Measurements from ENCODE around the gene KIF3B. TPM values are rescaled to one million over a fixed set of nuclear protein-coding genes. Genes with fewer than 3 reads are reported as not detected.
A peak's percentile ranks its signal among the peaks of the same experiment; 100 is the strongest.
"Not testable (repeated sequence)": the region's sequence is repeated elsewhere in the genome, so short reads cannot be mapped to it uniquely, and the experiment has no call there.

KIF3B gene
- total RNA-seq, 1 experiment from 2014 or later = 21.7 TPM

DNA sequence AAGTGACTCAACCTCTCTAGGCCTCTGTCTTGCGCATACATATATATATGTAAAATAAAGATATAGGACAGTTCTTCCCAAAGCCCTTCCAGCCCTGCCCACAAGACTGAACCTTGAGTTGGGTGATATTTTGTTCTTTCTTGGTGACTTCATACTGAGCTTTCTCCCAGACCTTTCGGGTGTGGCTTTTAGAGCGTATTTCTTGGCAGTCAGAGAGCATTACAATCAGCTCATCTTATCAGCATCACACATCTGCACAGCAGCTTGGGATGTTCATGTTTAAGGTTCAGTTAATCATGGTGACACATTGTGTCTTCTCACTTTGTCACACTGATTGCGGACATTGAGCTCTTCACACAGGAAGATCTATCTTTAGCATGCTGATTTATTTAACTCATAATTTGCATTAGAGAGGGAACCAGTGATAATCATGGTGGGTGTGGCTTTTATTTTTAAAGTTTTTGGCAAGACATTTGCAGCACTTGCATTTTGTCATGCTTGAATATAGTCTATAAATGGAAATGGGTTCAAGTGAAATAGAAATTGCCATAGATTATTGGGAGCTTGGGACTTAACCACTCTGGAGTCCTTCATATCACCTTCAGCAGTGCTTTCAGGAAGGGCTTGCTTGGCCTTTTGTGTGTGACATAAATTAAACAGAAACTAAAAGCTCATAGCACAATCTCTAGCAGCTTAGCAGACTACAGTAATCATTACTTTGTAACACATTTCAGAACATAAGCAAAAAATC is 8.3 kb downstream of the KIF3B start:
- ChIA-PET POLR2A (interaction anchor here (0.8 to 1.7 kb wide), 7 partner anchors 9 to 388 kb away, joined by 3 to 7 read pairs (median 3); partner anchors contain the start of gene C20orf203), CTCF (interaction anchor here (1.0 to 1.3 kb wide), 5 partner anchors 8 to 51 kb away, joined by 3 to 6 read pairs (median 3); no protein-coding TSS in a partner anchor)
- intact Hi-C loops (cut with micrococcal nuclease) = no loop called here
- Mint-ChIP-seq H3K36me3 (ENCODE audit: insufficient read depth, unreplicated experiment) (peaks cover 19% of the 10 kb centered on the region), H3K4me3 (ENCODE audit: unreplicated experiment) (no peak overlapping the region), H3K9me3 (ENCODE audit: unreplicated experiment) (no peaks in the 10 kb centered on the region), H3K27me3 (ENCODE audit: insufficient read depth, unreplicated experiment) (no peaks in the 10 kb centered on the region), H3K27ac (ENCODE audit: low read depth, unreplicated experiment) (peak overlapping the region; percentile 74), H3K4me1 (ENCODE audit: insufficient read depth, unreplicated experiment) (peaks cover 17% of the 10 kb centered on the region)
- TF ChIP-seq, protein P1, sequence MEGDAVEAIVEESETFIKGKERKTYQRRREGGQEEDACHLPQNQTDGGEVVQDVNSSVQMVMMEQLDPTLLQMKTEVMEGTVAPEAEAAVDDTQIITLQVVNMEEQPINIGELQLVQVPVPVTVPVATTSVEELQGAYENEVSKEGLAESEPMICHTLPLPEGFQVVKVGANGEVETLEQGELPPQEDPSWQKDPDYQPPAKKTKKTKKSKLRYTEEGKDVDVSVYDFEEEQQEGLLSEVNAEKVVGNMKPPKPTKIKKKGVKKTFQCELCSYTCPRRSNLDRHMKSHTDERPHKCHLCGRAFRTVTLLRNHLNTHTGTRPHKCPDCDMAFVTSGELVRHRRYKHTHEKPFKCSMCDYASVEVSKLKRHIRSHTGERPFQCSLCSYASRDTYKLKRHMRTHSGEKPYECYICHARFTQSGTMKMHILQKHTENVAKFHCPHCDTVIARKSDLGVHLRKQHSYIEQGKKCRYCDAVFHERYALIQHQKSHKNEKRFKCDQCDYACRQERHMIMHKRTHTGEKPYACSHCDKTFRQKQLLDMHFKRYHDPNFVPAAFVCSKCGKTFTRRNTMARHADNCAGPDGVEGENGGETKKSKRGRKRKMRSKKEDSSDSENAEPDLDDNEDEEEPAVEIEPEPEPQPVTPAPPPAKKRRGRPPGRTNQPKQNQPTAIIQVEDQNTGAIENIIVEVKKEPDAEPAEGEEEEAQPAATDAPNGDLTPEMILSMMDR (IDR thresholded peaks at IDR 0.05; ENCODE audit: unreplicated experiment) = no peak
- BruUV-seq (replicated peaks) = no TSS peak
- no peak for DNase-seq (ENCODE audit: unreplicated experiment)

DNA sequence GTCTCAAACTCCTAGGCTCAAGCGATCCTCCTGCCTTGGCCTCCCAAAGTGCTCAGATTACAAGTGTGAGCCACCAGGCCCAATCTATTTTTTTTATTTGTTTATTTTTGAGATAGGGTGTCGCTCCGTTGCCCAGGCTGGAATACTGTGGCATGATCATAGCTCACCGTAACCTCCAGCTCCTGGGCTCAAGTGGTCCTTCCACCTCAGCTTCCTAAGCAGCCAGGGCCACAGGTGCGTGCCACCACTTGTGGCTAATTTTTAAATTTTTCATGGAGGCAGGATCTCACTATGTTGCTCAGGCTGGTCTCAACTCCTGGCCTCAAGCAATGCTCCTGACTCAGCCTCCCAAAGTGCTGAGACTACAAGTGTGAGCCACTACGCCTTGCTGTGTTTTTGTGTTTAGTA is 9.8 kb downstream of the KIF3B start:
- Mint-ChIP-seq H3K4me3 (ENCODE audit: unreplicated experiment) (no peak overlapping the region), H3K4me1 (ENCODE audit: insufficient read depth, unreplicated experiment) (peaks cover 11% of the 10 kb centered on the region), H3K9me3 (ENCODE audit: unreplicated experiment) (no peaks in the 10 kb centered on the region), H3K36me3 (ENCODE audit: insufficient read depth, unreplicated experiment) (peaks cover 19% of the 10 kb centered on the region), H3K27ac (ENCODE audit: low read depth, unreplicated experiment) (no peak overlapping the region), H3K27me3 (ENCODE audit: insufficient read depth, unreplicated experiment) (no peaks in the 10 kb centered on the region)
- intact Hi-C loops (cut with micrococcal nuclease) = no loop called here
- ChIA-PET CTCF (interaction anchor here (0.6 to 0.7 kb wide), 2 partner anchors 45 to 435 kb away, joined by 3 read pairs; no protein-coding TSS in a partner anchor), POLR2A (no interaction called here)
- no peak for DNase-seq (ENCODE audit: unreplicated experiment)
- no TSS peak for BruUV-seq (replicated peaks)
- TF ChIP-seq, protein P1 (IDR thresholded peaks at IDR 0.05; ENCODE audit: unreplicated experiment) = no peak

DNA sequence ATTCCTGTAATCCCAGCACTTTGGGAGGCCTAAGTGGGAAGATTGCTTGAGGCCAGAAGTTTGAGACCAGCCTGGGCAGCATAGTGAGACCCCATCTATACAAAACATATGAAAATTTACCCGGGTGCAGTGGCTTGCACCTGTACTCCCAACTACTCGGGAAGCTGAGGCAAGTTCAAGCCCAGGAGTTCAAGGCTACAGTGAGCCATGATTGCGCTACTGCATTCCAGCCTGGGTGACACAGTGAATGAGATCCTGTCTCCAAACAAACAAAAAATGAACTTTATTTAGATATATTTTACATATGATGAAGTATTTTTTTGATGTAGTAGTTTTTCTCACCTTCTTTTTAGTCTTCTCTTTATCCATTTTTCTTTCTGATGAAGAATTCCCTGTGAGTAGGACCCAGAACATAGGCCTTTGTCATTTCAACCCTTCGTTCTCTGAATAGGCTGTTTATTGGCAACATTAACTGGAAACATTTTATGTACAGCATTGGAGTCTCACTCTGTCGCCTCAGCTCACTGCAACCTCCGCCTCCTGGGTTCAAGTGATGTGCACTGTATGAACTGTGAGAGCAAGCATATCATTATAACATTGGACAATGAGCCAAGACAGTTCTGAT is 10.9 kb downstream of the KIF3B start:
- TF ChIP-seq, protein P1 (IDR thresholded peaks at IDR 0.05; ENCODE audit: unreplicated experiment) = no peak
- intact Hi-C loops (cut with micrococcal nuclease) = no loop called here
- Mint-ChIP-seq H3K4me3 (ENCODE audit: unreplicated experiment) (no peak overlapping the region), H3K36me3 (ENCODE audit: insufficient read depth, unreplicated experiment) (peaks cover 17% of the 10 kb centered on the region), H3K4me1 (ENCODE audit: insufficient read depth, unreplicated experiment) (peaks cover 11% of the 10 kb centered on the region), H3K27ac (ENCODE audit: low read depth, unreplicated experiment) (no peak overlapping the region), H3K9me3 (ENCODE audit: unreplicated experiment) (no peaks in the 10 kb centered on the region), H3K27me3 (ENCODE audit: insufficient read depth, unreplicated experiment) (no peaks in the 10 kb centered on the region)
- BruUV-seq (replicated peaks) = no TSS peak
- DNase-seq (ENCODE audit: unreplicated experiment) = no peak
- POLR2A ChIA-PET = no interaction called here
- CTCF ChIA-PET = no interaction called here

DNA sequence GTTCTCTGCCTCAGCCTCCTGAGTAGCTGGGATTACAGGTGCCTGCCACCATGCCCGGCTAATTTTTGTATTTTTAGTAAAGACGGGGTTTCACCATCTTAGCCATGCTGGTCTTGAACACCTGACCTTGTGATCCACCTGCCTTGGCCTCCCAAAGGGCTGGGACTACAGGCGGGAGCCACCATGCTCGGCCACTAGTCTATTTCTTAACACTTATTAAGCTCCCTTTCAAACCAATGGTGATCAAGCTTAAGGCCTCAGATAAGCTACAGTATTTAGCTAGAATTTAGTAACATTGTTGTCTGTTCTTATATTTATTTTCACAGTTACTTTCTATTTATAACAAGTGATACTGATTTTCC is 11.8 kb downstream of the KIF3B start:
- Mint-ChIP-seq H3K36me3 (ENCODE audit: insufficient read depth, unreplicated experiment) (peaks cover 11% of the 10 kb centered on the region), H3K4me1 (ENCODE audit: insufficient read depth, unreplicated experiment) (peaks cover 11% of the 10 kb centered on the region)
- H3K27ac Mint-ChIP-seq (ENCODE audit: low read depth, unreplicated experiment); H3K9me3 Mint-ChIP-seq (ENCODE audit: unreplicated experiment); DNase-seq (ENCODE audit: unreplicated experiment); intact Hi-C loops (cut with micrococcal nuclease); H3K4me3 Mint-ChIP-seq (ENCODE audit: unreplicated experiment); CTCF ChIA-PET; BruUV-seq (replicated peaks); H3K27me3 Mint-ChIP-seq (ENCODE audit: insufficient read depth, unreplicated experiment); POLR2A ChIA-PET: not testable (repeated sequence)
